GM19043 (cell line): Measurements from ENCODE around the gene LSM10.

ENCODE experiments used
- ATAC-seq: cut with Tn5 transposase; IDR thresholded peaks from one replicate; pipeline ENCODE4 v1.9.1; 2021; ENCODE audit warnings: low read depth; ENCODE audit not compliant: unreplicated experiment

The LSM10 gene

GRCh38 chr1:36411674-36412648 is 14.3 kb upstream of the LSM10 start:
- ATAC-seq = no peak

- no peak for ATAC-seq
These were observed 10.8 kb upstream of the LSM10 start for GRCh38 chr1:36408479-36408878.

GRCh38 chr1:36406440-36406839 is 8.7 kb upstream of the LSM10 start:
- ATAC-seq = no peak

GRCh38 chr1:36402504-36402890 is 4.8 kb upstream of the LSM10 start:
- ATAC-seq = no peak

GRCh38 chr1:36401602-36402503 is 4.1 kb upstream of the LSM10 start:
- ATAC-seq = no peak

GRCh38 chr1:36400825-36401601 is 3.3 kb upstream of the LSM10 start:
- peak; percentile 61 for ATAC-seq

- no peak for ATAC-seq
These were observed 2.8 kb upstream of the LSM10 start for GRCh38 chr1:36400514-36400824.

GRCh38 chr1:36398370-36398977 is 766 bp upstream of the LSM10 start:
- ATAC-seq = no peak

- ATAC-seq = no peak
These were observed 678 bp downstream of the LSM10 start for GRCh38 chr1:36397083-36397377.

GRCh38 chr1:36396359-36396758 is 1.3 kb downstream of the LSM10 start:
- no peak for ATAC-seq

- no peak for ATAC-seq
These were observed 4.0 kb downstream of the LSM10 start for GRCh38 chr1:36393686-36394085.

GRCh38 chr1:36392836-36393235 is 4.9 kb downstream of the LSM10 start:
- no peak for ATAC-seq

- ATAC-seq = no peak
These were observed 6.4 kb downstream of the LSM10 start for GRCh38 chr1:36391271-36391670.

- no peak for ATAC-seq
These were observed 7.3 kb downstream of the LSM10 start for GRCh38 chr1:36390411-36390810.

- ATAC-seq = no peak
These were observed 7.7 kb downstream of the LSM10 start for GRCh38 chr1:36389999-36390398.

GRCh38 chr1:36389261-36389660 is 8.4 kb downstream of the LSM10 start:
- ATAC-seq = no peak

GRCh38 chr1:36387141-36387949 is 10.4 kb downstream of the LSM10 start:
- ATAC-seq = no peak

GRCh38 chr1:36386265-36387140 is 11.2 kb downstream of the LSM10 start:
- no peak for ATAC-seq
